Measurements from ENCODE around the gene TRIM28.

DNA sequence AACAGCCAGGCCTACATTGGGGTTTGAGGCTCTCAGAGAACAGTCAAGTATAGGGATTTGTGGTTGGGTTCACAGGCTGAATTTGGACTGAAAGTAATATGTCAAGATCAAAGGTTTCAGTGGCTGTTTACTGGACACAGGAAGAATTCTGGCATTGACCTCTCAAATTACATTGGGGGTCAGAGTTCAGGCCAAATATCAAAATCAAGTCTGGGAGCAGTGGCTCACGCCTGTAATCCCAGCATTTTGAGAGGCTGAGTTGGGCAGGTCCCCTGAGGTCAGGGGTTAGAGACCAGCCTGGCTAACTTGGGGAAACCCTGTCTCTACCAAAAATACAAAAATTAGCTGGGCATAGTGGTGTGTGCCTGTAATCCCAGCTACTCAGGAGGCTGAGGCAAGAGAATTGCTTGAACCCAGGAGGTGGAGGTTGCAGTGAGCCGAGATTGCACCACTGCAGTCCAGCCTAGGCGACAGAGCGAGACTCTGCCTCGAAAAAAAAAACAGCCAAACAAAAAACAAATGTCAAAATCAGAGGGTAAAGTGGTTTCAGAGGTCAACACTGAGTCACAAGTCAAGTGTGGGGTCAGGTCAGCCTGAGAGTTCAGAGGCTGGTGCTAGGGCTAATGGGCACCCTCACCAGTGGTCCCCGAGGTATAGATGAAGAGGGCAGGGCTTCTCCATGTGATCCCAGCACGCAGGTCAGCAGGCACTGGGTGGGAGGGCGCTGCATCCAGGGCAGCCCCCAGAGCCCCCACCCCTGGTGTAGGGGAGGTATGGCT, 33.6 kb upstream of the TRIM28 start:
- TF ChIP-seq, protein P1, sequence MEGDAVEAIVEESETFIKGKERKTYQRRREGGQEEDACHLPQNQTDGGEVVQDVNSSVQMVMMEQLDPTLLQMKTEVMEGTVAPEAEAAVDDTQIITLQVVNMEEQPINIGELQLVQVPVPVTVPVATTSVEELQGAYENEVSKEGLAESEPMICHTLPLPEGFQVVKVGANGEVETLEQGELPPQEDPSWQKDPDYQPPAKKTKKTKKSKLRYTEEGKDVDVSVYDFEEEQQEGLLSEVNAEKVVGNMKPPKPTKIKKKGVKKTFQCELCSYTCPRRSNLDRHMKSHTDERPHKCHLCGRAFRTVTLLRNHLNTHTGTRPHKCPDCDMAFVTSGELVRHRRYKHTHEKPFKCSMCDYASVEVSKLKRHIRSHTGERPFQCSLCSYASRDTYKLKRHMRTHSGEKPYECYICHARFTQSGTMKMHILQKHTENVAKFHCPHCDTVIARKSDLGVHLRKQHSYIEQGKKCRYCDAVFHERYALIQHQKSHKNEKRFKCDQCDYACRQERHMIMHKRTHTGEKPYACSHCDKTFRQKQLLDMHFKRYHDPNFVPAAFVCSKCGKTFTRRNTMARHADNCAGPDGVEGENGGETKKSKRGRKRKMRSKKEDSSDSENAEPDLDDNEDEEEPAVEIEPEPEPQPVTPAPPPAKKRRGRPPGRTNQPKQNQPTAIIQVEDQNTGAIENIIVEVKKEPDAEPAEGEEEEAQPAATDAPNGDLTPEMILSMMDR (IDR thresholded peaks at IDR 0.05), result no peak
- TF ChIP-seq POLR2A (IDR thresholded peaks at IDR 0.05), result no peak

All from thyroid gland (tissue), 4 donors.